GM23338 (cell line): Measurements from ENCODE around the gene KIAA1755. TPM values are rescaled to one million over a fixed set of nuclear protein-coding genes. Genes with fewer than 3 reads are reported as not detected.

Experiments used
- CREB1 ChIP-seq: fragments of 250-450 bp; sonication (Bioruptor Pico); IDR thresholded peaks from 2 replicates; pipeline ENCODE4 v1.5.0; 2020; ENCODE audit warnings: low read depth, mild to moderate bottlenecking, moderate library complexity
- EZH2 ChIP-seq: fragments of 200-600 bp; sonication (generic); IDR thresholded peaks from one replicate; pipeline ENCODE4 v1.8.0; 2017; ENCODE audit warnings: antibody characterized with exemption, mild to moderate bottlenecking, low read depth; ENCODE audit not compliant: unreplicated experiment
- EZH2phosphoT487 ChIP-seq: fragments of 200-600 bp; sonication (generic); IDR thresholded peaks from one replicate; pipeline ENCODE4 v1.8.1; 2018; ENCODE audit warnings: antibody characterized with exemption; ENCODE audit not compliant: unreplicated experiment
- JUNB ChIP-seq: IDR thresholded peaks from one replicate; pipeline ENCODE4 v1.6.1; 2016; ENCODE audit warnings: antibody characterized with exemption; ENCODE audit not compliant: unreplicated experiment
- NANOG ChIP-seq: IDR thresholded peaks from 2 replicates; pipeline ENCODE4 v1.6.1; 2016; ENCODE audit warnings: antibody characterized with exemption, borderline replicate concordance
- POLR2AphosphoS5 ChIP-seq: IDR thresholded peaks from 2 replicates; pipeline ENCODE4 v1.6.1; 2016; ENCODE audit warnings: antibody characterized with exemption, low read depth
- REST ChIP-seq: IDR thresholded peaks from one replicate; pipeline ENCODE4 v1.6.1; 2018; ENCODE audit warnings: antibody characterized with exemption; ENCODE audit not compliant: unreplicated experiment
- ZNF114 ChIP-seq: fragments of 250-450 bp; sonication (Bioruptor Pico); IDR thresholded peaks from 2 replicates; pipeline ENCODE4 v1.5.0; 2020; ENCODE audit warnings: mild to moderate bottlenecking, moderate library complexity
- ZNF331 ChIP-seq: fragments of 250-450 bp; sonication (Bioruptor Pico); IDR thresholded peaks from 2 replicates; pipeline ENCODE4 v1.5.0; 2020; ENCODE audit warnings: low read depth, mild to moderate bottlenecking, moderate library complexity
- ZNF462 ChIP-seq: fragments of 250-450 bp; sonication (Bioruptor Pico); IDR thresholded peaks from 2 replicates; pipeline ENCODE4 v1.5.0; 2020; ENCODE audit warnings: mild to moderate bottlenecking, moderate library complexity
- polyA plus RNA-seq: library from polyadenylated mRNA; unstranded; fragments of >200 nt; fragmentation: Nextera tagmentation; extraction: Ambion mirVana; gene quantifications from 2 replicates; pipeline ENCODE4 v1.2.1, GENCODE V29; 2016
- total RNA-seq: library from RNA; depleted of rRNA; stranded (reverse); fragments of >200 nt; shearing (Covaris generic); gene quantifications from 2 replicates; pipeline ENCODE4 v1.2.3, GENCODE V29; 2014

KIAA1755 gene
- total and polyA plus RNA-seq, 2 experiments from 2014 or later: 0.28 TPM; not detected in 1

- no peak for TF ChIP-seq ZNF462
- no peak for TF ChIP-seq ZNF331 (CRISPR knock-in tag)
- TF ChIP-seq CREB1 (CRISPR knock-in tag): no peak
- no peak for TF ChIP-seq REST
- no peak for TF ChIP-seq JUNB
- TF ChIP-seq ZNF114 (CRISPR knock-in tag): no peak
- TF ChIP-seq EZH2: no peak
- TF ChIP-seq EZH2phosphoT487: no peak
- TF ChIP-seq POLR2AphosphoS5: no peak
- no peak for TF ChIP-seq NANOG
Measured at GRCh38 chr20:38238829-38239228, 21.7 kb downstream of the KIAA1755 start (continued).
